ENCODE measurements around the gene CCDC60. TPM values are rescaled to one million over a fixed set of nuclear protein-coding genes. Genes with fewer than 3 reads are reported as not detected.

CCDC60 gene, protein sequence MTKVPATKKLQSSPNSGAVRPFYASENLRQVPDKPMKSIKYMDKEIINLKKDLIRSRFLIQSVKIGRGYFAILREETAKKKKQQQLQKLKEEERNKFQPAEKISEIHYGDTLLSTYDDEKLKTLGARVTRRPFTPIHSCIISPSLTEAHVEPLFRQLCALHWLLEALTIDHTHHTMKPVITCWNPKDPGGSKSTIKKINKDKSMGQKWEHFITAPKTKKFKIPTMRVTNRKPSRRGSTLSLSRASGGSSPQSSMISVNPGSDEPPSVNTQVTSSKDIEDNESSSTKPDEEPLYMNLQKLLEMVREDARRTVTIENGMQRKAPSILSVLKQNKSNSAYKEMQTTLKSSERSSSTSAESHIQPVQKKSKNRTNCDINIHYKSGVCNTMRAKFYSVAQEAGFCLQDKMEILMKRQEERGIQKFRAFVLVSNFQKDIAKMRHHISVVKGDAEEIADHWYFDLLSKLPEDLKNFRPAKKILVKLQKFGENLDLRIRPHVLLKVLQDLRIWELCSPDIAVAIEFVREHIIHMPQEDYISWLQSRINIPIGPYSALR
- polyA plus RNA-seq (ENCODE audit: insufficient read length), result 0.18 TPM
- long read RNA-seq, donor 1, result 0 reads
- long read RNA-seq, donor 2, result 0 reads
- long read RNA-seq, donor 3, result 0 reads
- long read RNA-seq, donor 4, result 0 reads
- long read RNA-seq, donor 5, result 0 reads
- long read RNA-seq, donor 6, result 0 reads
- long read RNA-seq, donor 7, result 0 reads
- long read RNA-seq, donor 8, result 0 reads

DNA sequence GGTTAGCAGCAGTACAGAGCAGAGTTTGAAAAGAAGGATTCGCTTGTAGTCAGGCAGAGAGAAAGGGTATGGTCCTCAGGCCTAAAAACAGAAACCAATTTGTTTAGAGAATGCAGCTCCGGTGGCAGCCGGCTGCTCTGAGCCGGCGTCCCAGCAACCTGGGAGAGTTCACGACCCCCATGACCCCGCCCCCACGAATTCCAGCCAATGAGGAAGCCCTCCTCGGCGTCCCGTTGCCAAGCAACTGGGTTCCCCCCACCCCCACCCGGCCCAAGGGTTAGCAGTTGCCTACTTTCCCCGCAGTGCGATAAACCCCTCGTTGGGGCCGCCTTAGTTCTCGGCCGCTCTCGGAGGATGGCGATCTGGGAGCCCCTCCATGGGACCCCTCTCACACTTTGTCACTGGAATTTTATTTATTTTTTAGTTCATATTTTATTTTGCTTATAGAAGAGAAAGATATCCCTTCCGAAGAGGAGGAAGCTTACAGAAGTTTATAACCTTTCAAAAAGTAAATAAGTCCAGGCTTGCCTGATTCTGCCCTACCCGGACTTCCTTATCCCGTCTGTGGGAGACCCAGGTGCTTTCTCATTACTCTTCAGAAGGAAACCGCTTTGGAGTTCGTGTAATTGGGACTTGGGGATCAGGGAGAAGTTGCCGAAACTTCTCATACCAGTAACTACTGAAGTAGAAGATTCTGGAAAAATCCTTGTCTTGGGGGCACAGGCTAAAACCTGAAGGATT is at the start of gene CCDC60:
Gene CCDC60, plus strand, starts transcription at position 300 of the 741 bp plus-strand sequence. CDS start 448 bp downstream, outside the sequence.
- no peak for DNase-seq

DNA sequence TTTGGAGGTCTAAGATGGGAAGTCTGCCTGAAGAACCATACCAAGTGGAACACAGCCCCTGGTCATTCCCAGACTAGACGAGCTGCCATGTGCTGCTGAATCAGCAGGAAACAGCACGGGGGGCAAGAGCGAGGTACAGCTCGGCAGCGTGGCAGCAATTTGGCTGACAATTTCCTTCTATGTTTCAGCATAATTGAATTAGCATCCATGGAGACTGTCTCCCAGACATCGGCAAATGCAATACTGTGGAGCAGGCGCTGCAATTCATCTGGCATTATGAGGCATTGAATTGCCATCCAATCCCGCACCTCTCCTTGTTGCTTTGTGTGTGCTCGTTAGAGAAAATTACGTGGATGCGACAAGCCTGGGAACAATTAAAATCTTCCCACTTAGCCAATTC is 46.0 kb upstream of the CCDC60 start:
- no peak for DNase-seq

DNA sequence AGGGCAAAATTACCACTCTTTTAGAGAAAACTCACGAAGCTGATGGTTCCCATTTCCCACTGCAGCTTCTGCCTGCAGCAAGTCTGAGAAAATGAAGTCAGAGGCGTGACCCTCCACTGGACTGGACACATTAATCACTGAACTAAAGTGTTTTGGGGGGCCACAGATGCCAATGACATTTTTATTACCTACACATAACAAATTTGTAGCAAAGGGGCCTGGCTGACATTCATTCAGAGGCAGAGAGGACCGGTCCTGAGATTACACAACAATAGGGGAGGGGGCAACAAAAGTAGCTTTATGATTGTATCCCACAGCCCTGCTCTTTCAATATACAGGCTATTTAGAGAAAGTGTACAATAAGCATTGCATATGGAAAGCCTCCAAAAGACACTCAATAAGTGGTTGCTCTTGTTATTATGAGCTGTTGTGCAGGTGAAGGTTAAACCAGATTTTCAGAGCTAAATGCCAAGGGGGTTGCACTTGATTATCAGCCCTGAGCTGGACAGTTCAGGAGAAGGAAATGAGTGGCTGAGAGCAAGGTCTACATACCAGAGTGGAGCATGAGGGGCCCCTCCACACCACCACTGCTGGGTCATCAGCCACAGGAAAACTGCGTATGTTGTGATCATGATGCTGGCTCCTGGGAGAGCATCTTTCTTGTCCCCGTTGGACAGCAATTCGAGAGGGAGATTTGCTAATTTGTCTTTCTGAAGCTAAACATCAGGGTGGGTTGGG is 41.5 kb upstream of the CCDC60 start:
- no peak for DNase-seq

DNA sequence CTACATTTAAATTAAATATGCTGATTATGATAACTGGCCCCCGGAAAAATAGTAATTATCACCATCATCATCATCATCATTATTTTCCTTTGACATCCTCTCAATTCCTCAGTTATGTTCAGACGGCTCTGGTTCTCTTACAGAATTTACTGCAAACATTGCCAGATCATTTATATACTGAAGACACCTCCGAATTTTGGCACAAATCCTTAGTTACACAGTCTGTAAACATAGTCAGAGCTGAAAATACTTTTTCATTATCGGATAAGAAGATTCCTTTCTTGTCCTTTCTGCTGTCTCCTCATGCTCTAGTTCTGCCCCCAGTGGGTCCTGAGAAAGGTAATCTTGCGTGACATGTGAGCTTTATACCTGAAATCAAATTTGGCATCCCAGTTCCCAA is 40.3 kb upstream of the CCDC60 start:
- no peak for DNase-seq

DNA sequence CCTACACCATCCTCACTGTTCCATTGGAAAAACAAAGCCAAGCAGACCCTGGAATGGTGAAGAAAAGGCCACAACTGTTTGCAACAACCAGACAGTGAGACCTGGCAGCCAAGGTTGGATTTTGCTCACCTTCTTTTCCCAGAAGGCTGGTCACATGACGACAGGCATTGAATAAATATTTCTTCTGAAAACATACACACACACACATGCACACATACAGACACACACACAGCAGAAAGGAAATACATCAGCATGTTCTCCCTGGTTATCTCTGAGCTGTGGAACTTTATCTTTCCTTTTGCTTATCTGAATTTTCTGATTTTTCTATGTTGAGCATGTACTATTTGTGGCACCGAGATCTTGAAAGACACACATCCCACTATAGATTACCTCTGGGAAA is 38.0 kb upstream of the CCDC60 start:
- no peak for DNase-seq

DNA sequence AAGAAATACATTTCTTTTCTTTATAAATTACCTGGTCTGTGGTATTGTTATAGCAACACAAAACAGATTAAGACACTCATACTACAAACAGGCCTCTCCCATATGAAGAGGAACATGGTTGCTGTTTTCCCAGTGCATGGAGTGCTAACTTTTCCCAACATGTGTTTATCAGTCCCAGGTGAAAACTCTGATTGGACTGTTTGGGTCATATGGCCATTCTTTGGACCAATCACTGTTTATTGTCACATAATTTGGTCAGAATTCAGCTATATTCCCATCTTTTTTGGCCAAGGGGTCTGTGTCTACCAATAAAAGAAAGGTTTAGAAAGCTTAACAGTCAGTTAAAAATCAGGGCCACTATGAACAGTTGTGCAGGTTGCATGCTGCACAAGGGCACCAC is 35.4 kb upstream of the CCDC60 start:
- DNase-seq, result no peak

DNA sequence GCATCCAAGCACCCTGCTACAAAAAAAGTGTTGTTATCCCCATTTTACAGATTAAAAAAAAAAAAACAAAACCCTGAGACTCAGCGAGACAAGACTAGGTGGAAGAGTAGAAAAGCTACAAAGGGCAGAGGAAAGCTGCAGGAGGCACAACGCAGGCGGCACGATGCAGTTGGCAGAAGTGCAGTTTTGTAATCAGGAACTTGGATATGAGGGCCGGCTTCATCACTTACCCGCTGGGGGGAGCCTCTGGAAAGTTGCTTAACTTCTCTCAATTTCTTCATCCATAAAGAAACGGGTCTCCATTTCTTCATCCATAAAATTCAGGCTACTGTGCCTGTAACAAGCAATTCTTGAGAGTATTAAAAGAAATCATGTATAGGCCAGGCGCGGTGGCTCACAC is 33.1 kb upstream of the CCDC60 start:
- no peak for DNase-seq

DNA sequence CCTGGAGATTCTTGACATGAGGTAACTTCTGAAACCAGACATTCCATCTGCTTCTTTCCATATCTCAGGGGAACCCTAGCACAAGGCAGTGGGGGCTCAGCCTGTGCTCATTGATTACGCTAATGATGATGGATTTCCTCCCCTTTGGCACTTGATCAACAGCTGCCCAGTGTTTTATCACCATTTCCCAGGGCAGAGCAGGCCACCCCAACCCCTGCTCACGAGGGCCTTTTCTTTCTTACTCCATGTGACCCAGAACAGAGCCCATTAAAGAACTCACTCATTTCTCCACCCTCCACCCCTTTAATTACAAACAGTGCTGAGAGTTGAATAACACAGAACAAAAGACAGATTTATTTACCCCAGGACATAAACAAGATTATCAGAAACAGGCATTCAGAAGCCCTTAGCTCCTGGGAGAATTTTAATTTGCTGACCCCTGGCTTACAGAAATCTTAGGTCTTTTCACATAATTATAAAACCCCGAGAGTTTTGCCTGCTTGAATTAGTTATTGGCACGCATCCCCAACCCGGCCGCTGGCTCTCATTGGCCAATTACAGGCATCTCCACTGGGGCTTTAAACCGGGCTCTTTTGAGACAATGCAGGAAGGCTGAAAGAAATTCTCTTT is 32.0 kb upstream of the CCDC60 start:
- DNase-seq, result no peak

DNA sequence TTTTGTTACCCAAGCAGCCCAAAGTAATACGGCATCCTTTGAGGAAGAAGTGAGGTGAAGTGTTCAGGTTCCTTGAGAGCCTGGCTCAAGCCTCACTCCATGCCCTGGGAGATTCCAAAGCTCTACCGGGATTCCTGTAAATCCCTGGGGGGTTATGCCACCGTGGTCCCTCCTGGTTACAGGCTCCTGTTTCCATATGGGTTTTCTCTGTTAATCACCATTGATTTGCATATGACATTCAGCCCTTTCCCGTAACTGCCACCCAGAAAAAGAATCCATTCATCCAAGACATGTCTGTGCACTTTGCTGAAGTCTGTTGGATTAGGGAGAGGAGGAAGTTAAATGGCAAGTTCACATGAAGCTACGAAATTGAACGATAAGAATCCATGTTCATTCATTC is 27.9 kb upstream of the CCDC60 start:
- DNase-seq, result no peak

DNA sequence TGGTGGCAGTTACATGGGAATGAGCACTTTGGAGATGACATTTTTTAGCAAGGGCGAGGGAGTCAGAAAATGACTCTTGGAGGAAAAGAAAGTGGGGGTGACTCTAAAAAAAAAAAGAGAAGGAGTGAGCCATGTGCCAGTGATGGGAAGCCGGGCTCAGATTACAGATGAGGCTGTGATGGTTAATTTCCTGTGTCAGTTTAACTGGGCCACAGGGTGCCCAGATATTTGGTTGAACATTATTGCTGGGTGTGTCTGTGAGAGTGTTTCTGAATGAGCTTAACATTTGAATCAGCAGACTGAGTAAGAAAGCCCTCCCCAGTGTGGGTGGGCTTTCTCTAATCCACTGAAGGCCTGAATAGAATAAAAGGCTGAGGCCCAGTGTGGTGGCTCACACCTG is 26.8 kb upstream of the CCDC60 start:
- no peak for DNase-seq

DNA sequence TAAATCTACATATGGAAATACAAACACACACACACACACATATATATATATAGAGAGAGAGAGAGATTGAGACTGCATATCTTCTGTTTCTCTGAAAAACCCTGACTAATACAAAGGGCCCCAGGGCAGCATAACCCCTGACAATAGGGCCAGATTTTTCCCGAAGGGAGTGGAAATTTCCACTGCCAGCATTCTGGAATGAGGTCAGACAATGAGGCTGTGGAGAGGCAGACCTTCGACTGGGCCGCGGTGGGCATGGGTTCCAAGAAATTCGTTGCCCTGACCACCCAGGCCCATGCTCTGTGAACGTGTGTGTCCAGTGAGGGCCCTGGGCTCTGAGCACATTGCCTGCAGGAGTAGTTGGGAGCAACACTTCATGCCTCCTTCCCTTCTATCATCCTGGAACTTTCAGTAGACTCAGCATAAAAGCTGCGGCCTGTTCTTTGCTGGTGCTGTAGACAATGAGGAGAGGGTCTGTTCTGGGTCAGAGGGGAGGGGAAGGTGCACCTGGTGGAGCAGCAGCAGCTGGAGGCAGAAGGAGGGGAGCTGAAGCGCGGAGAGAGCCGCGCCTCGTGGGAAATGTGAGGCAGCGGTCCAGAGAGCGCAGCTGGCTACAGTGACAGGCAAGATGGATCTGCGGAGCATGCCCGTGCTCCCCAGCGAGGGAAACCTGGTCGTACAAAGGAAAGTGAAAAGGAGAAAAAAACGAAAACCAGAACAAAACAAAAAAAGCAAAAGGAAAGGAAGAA is 25.6 kb upstream of the CCDC60 start:
- DNase-seq, result no peak

DNA sequence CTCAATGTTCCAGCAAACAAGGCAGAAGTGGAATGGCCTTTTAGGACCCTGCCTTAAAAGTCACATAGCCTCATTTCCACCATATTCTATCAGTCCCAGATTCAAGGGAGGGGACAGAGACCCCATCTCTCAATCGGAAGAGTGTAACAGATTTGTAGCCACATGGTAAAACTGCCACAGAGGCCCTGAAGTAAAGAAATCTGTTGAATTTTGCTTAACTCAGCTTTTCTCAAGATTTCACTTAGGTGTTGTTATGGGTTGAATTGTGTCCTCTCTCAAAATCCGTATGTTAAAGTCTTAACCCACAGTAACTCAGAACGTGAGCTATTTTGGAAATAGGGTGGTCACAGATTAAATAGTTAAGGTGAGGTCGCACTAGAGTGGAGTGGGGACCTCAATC is 22.7 kb upstream of the CCDC60 start:
- DNase-seq, result no peak

DNA sequence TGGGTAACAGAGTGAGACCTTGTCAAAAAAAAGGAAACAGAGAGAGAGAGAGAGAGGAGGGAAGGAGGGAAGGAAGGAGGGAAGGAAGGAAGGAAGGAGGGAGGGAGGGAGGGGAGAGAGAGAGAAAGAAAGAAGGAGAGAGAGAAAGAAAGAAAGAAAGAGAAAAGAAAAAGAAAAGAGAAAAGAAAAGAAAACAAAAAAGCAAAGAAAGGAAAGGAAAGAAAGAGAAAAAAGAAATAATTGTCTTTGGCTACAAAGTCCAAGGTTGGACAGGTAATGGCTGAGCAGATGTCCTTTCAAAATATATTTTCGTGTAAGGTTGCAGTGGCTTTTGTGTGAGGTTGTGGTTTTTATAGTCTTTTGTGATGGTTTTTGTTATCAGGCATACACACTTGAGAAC is 21.6 kb upstream of the CCDC60 start:
- no peak for DNase-seq

DNA sequence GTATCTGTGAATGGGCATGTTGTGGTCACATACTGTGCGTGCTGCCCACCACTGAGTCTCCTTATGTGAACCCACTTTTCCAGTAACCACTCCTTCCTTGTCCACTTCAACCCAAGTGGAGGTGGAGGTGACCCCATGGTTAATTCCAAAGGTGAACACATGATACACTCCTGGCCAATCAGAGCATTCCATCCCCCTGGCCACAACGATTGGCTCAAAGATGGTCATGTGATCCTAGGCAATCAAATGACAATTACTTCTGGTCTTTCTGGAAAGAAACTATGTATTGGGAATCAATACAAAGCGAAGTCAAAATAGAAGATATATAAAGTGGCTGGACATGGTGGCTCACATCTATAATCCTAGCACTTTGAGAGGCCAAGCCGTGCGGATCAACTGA is 20.2 kb upstream of the CCDC60 start:
- no peak for DNase-seq

DNA sequence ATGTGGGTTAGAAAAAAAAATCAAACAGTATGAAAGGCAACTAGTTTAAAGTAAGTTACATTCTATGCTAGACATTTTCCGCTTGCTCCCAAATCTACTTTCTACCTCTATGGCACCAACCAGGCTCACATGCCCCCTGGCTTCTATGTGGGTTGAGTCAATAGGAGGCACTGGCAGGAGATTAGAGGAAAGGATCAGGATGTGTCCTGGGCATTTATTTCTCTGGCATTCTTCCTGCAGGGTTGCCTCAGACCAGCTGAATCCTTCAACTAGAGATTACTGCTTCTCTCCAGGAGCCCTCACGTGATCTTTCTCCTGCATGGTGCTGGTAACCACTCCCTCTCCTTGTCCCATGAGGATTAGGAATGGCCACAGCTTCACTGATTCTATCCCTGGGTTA is 14.9 kb upstream of the CCDC60 start:
- DNase-seq, result no peak

DNA sequence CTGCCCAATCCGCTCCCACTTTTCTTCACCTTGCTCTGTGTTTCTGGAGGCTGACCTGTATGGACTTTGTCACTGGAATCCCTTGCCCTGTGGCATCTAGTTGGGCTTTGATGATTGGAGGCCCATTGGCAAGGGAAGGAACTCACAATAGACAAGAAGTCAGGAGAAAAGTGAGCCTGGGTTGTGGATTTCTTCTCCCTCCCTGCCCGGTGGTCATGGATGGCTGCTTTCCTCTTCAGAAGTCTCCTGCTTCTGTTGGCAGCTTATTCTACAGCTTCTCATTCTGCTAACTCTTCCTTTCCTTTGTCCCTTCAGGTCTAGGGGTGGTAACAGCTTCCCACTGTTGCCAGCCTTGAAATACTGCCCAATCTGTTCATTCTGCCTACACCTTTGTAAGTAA is 13.9 kb upstream of the CCDC60 start:
- DNase-seq, result no peak

DNA sequence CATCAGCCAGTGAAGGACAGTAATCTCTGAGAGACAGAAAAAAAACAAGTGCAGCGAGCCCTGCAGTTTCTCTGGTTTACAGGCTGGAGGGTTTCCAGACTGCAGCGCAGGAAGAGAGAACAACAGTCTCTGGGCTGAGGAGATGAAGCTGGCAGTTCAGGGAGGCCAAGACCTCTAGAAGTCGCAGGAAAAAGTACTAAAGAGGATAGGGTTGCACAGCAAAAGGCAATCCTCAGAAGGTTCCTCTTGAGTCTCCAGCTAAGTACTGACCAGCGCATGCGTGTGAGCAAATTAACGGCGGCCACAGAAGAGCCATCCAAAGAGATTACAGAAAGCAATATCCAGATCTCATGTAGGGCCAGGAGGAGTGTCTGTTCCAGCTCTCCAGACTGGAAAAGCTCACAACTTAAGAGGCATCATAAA is 12.2 kb upstream of the CCDC60 start:
- no peak for DNase-seq

DNA sequence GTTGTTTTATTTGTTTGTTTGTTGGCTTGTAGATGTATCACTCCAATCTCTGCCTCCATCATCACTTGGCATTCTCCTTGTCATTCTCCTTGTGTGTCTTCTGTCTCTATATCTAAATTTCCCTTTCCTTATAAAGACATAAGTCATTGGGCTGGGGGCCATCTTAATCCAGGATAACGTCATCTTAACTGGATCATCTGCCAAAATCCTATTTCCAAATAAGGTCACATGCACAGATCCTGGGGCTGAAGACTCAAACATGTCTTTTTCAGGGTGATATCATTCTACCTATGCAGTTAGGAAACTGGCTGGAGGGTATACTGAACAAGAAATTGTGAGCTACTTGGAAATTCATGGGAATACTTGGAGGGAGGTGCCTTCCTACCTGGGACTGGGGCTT is 8.7 kb upstream of the CCDC60 start:
- DNase-seq, result no peak

DNA sequence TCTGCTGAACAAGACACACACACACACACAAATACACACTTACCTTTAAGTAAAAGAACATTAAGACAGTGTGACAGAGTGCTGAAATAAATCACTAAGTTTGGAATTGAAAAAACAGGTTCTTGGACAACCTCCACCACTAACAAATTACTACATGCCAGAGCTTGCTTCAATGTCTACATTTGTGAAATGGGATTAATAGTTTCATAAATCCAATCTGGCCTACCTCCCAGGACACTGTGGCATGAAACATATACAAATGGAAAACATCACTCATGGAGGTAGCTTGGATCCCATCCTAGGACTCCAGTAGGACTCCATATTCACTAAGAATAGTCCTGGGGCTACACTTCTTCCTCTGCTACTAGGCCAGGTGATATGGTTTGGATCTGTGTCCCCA is 8.2 kb upstream of the CCDC60 start:
- no peak for DNase-seq

DNA sequence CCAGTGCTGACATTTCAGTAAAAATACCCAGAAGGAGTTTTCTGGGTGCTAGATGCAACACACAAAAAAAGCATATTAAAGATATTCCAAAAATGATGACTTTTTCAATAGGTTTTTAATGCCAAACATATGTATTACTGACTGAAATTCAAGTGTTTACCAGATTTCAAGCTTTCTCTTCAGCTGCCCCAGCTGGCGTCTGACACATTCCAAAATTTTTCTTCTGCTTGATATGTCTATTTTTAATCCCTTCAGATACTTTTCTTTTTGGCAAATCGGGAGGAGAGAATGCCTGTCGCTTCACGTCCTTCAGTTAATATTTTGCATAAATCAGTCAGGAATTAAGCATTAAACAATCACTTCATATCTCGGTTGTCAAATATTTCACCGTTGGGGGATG is 7.1 kb upstream of the CCDC60 start:
- DNase-seq, result no peak

DNA sequence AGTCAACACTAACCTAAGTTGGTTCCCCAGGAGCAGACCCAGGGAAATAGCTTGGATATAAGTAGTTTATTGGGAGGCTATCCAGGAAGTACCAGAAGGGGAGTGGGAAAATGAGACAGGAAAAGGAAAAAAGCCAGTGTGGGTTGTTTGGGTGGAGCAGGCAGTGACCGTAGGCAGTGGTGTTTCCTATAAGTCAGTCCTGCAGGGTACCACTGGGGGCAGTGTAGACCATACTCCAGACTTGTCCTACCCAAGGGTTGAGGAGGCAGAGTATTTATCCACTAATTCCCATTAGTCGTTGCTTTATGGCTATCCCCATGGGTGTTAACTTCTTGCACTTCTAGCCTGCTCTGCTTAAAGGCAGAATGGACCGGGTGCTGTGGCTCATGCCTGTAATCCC is 6.4 kb upstream of the CCDC60 start:
- DNase-seq, result no peak

All from left kidney (tissue), 8 donors.